Lower leg skin (tissue), 4 donors: ENCODE results near the gene HABP2. TPM values are rescaled to one million over a fixed set of nuclear protein-coding genes. Genes with fewer than 3 reads are reported as not detected.

Experiments used
- DNase-seq, 2 donors: peaks; one replicate each; pipeline ENCODE4 v3.0.0-alpha.2; 2019; ENCODE audit warnings: low spot score in 2 of 2
- H3K4me3 ChIP-seq: fragments of 200-600 bp; sonication (generic); 2 replicates; pipeline ENCODE4 v1.5.1; 2017; ENCODE audit warnings: mild to moderate bottlenecking, low read depth; ENCODE audit not compliant: poor library complexity, severe bottlenecking
- POLR2A ChIP-seq, 2 donors: fragments of 450-650 bp; IDR thresholded peaks; one replicate each; pipeline ENCODE4 v1.6.1; 2016 to 2017; ENCODE audit warnings: antibody characterized with exemption in 2 of 2, mild to moderate bottlenecking in 1 of 2, moderate library complexity in 1 of 2
- WGBS, 2 donors: methylation state at CpG; one replicate each; pipeline ENCODE4 v1.1.5; 2018; 5-methylcytosine and 5-hydroxymethylcytosine counted together
- intact Hi-C: fragments of 100-400 bp; cut with DNase I; formaldehyde crosslinking; loops from one replicate; pipeline ENCODE4 v1.15.0; 2023; ENCODE audit warnings: low total_unique reads
- total RNA-seq, 4 donors: library from RNA; depleted of rRNA; stranded (reverse); fragments of >200 nt; gene quantifications; one replicate each; pipeline ENCODE4 v1.1.0, GENCODE V29; 2016
- TF ChIP-seq, protein P1 (sequence below), 3 donors: fragments of 450-650 bp; IDR thresholded peaks; one replicate each; pipeline ENCODE4 v1.5.1; 2016; ENCODE audit warnings: antibody characterized with exemption in 3 of 3, mild to moderate bottlenecking in 3 of 3, moderate library complexity in 2 of 3

HABP2 gene
- total RNA-seq, 4 donors from 2014 or later, result 0.10 TPM; not detected in 3

DNA sequence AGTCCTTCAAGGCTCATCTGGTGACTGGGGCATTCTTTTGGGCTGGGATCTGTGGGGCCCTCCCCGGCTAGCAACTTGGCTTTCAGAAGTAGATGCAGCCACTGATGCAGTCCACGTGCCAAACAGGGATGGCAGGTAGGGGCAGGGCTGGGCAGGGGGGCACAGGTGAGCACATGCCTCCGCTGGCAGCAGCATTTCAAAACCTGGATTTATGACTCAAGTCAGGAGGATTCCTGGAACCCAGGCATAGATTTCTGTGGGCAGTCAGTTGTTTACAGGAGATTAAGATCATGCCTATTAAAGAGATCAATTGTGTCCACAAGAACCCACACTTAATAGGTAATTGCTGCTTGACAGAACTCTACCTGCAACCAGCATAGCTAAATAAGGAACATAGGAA, 839 bp upstream of the HABP2 start:
- DNase-seq, result no peak
- WGBS, 2 donors, result 66 to 70% methylated on average over 3 of the region's 3 CpGs
- intact Hi-C loops, result no loop called here
- H3K4me3 ChIP-seq, result no peak overlapping the region
- TF ChIP-seq POLR2A (IDR thresholded peaks at IDR 0.05), result no peak
- TF ChIP-seq, protein P1, sequence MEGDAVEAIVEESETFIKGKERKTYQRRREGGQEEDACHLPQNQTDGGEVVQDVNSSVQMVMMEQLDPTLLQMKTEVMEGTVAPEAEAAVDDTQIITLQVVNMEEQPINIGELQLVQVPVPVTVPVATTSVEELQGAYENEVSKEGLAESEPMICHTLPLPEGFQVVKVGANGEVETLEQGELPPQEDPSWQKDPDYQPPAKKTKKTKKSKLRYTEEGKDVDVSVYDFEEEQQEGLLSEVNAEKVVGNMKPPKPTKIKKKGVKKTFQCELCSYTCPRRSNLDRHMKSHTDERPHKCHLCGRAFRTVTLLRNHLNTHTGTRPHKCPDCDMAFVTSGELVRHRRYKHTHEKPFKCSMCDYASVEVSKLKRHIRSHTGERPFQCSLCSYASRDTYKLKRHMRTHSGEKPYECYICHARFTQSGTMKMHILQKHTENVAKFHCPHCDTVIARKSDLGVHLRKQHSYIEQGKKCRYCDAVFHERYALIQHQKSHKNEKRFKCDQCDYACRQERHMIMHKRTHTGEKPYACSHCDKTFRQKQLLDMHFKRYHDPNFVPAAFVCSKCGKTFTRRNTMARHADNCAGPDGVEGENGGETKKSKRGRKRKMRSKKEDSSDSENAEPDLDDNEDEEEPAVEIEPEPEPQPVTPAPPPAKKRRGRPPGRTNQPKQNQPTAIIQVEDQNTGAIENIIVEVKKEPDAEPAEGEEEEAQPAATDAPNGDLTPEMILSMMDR (IDR thresholded peaks at IDR 0.05), result no peak

DNA sequence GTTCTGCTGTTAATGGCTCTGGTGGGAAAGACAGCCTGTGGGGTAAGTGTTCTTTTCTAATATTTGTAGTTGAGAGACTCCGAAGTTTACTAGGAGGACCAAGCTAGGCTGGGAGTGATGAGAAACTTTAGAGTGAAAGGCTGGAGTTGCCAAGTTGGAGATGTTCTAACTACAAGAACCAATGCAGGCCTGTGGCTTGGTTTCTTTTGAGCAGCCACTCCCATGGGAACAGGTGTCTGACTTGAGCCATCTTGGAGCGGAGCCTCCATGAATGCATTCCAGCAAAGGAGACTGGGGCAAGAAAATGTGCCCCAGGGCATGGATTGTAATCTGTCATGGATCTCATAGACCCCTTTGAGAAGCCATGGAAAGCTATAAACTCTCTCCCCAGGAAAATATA, 296 bp downstream of the HABP2 start:
- H3K4me3 ChIP-seq, result no peak overlapping the region
- 84 to 93% methylated on average over 2 of the region's 2 CpGs for WGBS, 2 donors
- TF ChIP-seq, protein P1 (IDR thresholded peaks at IDR 0.05), result no peak
- no peak for TF ChIP-seq POLR2A (IDR thresholded peaks at IDR 0.05)
- intact Hi-C loops, result no loop called here
- DNase-seq, result no peak

DNA sequence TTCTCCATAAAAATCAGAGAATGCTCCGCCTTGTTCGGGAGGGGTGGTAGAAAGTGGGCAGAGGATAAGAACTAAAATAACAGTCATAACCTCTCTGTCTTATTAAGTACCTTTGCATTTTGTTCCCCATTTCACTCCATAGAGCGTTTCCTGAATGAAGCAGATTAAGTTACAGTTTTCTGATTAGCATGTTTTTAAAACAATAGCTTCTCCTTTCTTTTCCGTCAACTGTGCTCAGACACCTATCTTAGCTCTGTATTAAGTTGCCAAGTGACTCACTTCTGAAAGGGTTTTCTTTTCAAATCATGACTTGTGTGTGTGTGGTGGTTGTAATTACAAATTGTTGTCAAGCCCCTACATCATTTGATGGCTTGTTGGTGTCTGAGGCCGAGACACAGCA, 1.4 kb downstream of the HABP2 start:
- intact Hi-C loops, result no loop called here
- WGBS, 2 donors, result 63 to 79% methylated on average over 5 of the region's 5 CpGs
- no peak for DNase-seq
- no peak overlapping the region for H3K4me3 ChIP-seq
- TF ChIP-seq, protein P1 (IDR thresholded peaks at IDR 0.05), result no peak
- no peak for TF ChIP-seq POLR2A (IDR thresholded peaks at IDR 0.05)

DNA sequence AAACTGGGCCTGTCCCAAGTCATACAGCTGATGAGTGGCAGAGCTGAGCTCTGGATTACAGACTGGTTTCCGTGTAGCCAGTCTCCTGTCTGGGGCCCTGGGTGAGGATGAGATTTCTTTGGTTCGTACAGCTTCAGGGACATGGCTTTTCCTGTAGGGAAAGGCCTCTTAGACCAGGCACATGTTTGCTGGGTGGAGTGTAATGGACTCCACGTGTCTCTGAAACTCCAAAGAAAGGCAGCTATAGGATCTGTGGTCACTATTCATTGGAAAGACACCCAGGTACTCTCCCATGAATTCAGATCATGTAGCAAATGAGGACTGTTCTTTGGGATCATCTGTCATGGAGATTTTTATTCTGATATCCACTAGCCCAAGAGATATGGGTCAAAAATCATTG, 2.4 kb downstream of the HABP2 start:
- TF ChIP-seq POLR2A (IDR thresholded peaks at IDR 0.05), result no peak
- no peak for DNase-seq
- intact Hi-C loops, result no loop called here
- 82 to 97% methylated on average over 3 of the region's 3 CpGs for WGBS, 2 donors
- H3K4me3 ChIP-seq, result no peak overlapping the region

DNA sequence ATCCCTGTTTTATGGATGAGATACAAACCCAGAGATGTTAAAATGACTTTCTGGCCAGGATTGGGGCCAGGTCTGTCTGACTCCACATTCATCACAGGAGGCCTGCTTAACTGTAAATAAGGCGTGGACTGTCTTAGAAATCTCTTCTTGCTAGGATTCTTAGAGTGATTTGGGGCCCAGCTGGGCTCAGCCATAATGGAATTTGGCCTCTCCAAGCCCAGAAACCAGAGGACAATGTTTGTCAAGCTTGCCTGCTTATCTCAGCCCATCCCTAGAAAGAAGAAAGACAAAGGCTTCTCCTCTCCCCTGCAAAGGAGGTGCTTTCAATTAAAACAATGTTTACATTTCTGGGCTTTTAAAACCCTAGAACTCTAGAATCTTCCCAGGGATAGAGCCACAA, 2.9 kb downstream of the HABP2 start:
- H3K4me3 ChIP-seq, result no peak overlapping the region
- no peak for DNase-seq
- WGBS, 2 donors, result 94 to 96% methylated on average over 1 of the region's 1 CpG
- TF ChIP-seq, protein P1 (IDR thresholded peaks at IDR 0.05), result no peak
- no peak for TF ChIP-seq POLR2A (IDR thresholded peaks at IDR 0.05)
- intact Hi-C loops, result no loop called here

DNA sequence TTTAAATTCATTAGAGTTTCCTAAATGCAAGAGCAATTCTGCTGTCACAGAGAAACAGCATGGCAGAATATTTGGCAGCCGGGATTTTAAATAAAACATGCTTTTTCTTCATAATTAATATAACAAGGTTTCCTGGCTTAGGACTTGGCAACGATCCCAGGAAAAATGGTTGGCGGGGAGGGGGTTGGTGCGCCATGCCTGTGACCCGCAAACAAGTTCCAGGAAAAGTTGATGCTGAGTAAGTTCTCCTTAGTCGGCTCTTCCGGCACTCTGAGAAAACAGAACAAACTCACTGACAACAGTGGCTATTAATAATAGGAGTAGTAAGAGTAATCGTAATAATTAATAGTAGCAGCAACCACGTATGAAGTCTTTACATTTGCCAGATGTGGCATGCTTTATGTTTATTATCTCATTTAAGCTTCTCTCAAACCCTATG, 4.6 kb downstream of the HABP2 start:
- TF ChIP-seq POLR2A (IDR thresholded peaks at IDR 0.05), result no peak
- TF ChIP-seq, protein P1 (IDR thresholded peaks at IDR 0.05), result no peak
- no peak for DNase-seq
- 11 to 18% methylated on average over 9 of the region's 9 CpGs for whole genome bisulfite sequencing, 2 donors
- intact Hi-C loops, result no loop called here
- no peak overlapping the region for H3K4me3 ChIP-seq
